Measurements from ENCODE around the gene GRK2. TPM values are rescaled to one million over a fixed set of nuclear protein-coding genes. Genes with fewer than 3 reads are reported as not detected.
A peak's percentile ranks its signal among the peaks of the same experiment; 100 is the strongest.

Gene GRK2
- total RNA-seq, 3 donors from 2014 or later, result 86.8 to 114 (median 106) TPM

DNA sequence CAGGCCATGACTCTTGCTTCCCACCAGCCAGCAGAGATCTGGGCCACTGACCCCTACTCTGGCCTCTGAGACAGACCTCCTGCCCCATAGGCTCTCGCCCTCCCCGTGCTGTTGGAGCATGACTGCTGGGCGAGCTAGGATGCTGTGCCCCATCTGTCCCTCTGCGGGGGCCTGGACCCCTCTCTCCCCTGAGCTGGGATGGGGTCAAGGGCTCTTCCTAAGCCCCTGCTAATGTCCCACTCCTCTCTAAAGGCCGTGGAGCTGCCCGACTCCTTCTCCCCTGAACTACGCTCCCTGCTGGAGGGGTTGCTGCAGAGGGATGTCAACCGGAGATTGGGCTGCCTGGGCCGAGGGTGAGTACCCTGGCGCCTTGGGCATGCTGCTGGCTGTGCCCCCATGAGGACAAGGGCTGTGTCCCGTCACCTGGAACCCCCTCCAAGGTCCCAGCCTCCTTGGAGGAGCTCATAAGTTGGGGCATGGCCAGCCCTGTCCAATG is 16.7 kb downstream of the GRK2 start:
- H3K4me1 ChIP-seq (ENCODE audit: low read depth), result peaks cover 13% of the 10 kb centered on the region
- intact Hi-C loops (cut with DNase I, micrococcal nuclease), result no loop called here
- no peak overlapping the region for H3K4me3 ChIP-seq
- DNase-seq (peak in 2 of 3 donors; percentile 24 to 47), ATAC-seq (no peak)
- H3K9me3 ChIP-seq, result no peaks in the 10 kb centered on the region
- H3K36me3 ChIP-seq (ENCODE audit: low read depth), result peaks cover 23% of the 10 kb centered on the region
- TF ChIP-seq CTCF (IDR thresholded peaks at IDR 0.05), result no peak

DNA sequence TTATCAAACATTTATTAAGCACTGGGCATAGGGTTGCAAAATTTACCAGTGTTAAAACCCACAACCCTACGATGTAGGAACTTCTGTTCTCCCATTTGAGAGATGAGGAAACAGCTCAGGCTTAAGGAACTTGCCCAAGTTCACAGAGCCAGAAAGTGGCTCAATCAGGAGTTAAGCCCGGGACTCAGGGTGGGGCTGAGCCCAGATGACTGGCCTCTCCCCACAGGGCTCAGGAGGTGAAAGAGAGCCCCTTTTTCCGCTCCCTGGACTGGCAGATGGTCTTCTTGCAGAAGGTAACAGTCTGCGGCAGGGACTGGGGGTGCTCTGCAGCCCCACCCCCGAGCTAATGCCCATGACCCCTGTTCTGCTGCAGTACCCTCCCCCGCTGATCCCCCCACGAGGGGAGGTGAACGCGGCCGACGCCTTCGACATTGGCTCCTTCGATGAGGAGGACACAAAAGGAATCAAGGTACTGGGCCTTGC is 17.2 kb downstream of the GRK2 start:
- TF ChIP-seq CTCF (IDR thresholded peaks at IDR 0.05), result no peak
- no peak overlapping the region for H3K4me3 ChIP-seq

GRCh38 chr11:67284811-67285540 is 18.7 kb downstream of the GRK2 start:
- Histone ChIP-seq H3K9me3 (no peaks in the 10 kb centered on the region), H3K4me1 (ENCODE audit: low read depth) (peaks cover 15% of the 10 kb centered on the region), H3K36me3 (ENCODE audit: low read depth) (peaks cover 20% of the 10 kb centered on the region), H3K4me3 (no peak overlapping the region)
- DNase-seq, result peak in 2 of 3 donors; percentile 31 to 65
- ATAC-seq, result no peak
- TF ChIP-seq CTCF (IDR thresholded peaks at IDR 0.05), result no peak
- intact Hi-C loops (cut with DNase I, micrococcal nuclease), result no loop called here

More for the DNA sequence above, 17.2 kb downstream of the GRK2 start:
- Histone ChIP-seq H3K9me3 (no peaks in the 10 kb centered on the region), H3K36me3 (ENCODE audit: low read depth) (peaks cover 23% of the 10 kb centered on the region), H3K4me1 (ENCODE audit: low read depth) (peaks cover 11% of the 10 kb centered on the region)
- peak in 2 of 3 donors; percentile 25 to 49 for DNase-seq
- intact Hi-C loops (cut with DNase I, micrococcal nuclease), result no loop called here
- ATAC-seq, result no peak

DNA sequence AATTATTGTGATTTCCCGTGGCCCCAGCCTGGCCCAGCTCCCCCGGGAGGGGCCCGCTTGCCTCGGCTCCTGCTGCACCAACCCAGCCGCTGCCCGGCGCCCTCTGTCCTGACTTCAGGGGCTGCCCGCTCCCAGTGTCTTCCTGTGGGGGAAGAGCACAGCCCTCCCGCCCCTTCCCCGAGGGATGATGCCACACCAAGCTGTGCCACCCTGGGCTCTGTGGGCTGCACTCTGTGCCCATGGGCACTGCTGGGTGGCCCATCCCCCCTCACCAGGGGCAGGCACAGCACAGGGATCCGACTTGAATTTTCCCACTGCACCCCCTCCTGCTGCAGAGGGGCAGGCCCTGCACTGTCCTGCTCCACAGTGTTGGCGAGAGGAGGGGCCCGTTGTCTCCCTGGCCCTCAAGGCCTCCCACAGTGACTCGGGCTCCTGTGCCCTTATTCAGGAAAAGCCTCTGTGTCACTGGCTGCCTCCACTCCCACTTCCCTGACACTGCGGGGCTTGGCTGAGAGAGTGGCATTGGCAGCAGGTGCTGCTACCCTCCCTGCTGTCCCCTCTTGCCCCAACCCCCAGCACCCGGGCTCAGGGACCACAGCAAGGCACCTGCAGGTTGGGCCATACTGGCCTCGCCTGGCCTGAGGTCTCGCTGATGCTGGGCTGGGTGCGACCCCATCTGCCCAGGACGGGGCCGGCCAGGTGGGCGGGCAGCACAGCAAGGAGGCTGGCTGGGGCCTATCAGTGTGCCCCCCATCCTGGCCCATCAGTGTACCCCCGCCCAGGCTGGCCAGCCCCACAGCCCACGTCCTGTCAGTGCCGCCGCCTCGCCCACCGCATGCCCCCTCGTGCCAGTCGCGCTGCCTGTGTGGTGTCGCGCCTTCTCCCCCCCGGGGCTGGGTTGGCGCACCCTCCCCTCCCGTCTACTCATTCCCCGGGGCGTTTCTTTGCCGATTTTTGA is 19.5 kb downstream of the GRK2 start:
- H3K4me1 ChIP-seq (ENCODE audit: low read depth), result peaks cover 22% of the 10 kb centered on the region
- no peak overlapping the region for H3K4me3 ChIP-seq
- ATAC-seq (no peak), DNase-seq (peak in 2 of 3 donors; percentile 40 to 68)
- peaks cover 20% of the 10 kb centered on the region for H3K36me3 ChIP-seq (ENCODE audit: low read depth)
- intact Hi-C loops (cut with DNase I, micrococcal nuclease), result no loop called here
- no peak for TF ChIP-seq CTCF (IDR thresholded peaks at IDR 0.05)
- no peaks in the 10 kb centered on the region for H3K9me3 ChIP-seq

DNA sequence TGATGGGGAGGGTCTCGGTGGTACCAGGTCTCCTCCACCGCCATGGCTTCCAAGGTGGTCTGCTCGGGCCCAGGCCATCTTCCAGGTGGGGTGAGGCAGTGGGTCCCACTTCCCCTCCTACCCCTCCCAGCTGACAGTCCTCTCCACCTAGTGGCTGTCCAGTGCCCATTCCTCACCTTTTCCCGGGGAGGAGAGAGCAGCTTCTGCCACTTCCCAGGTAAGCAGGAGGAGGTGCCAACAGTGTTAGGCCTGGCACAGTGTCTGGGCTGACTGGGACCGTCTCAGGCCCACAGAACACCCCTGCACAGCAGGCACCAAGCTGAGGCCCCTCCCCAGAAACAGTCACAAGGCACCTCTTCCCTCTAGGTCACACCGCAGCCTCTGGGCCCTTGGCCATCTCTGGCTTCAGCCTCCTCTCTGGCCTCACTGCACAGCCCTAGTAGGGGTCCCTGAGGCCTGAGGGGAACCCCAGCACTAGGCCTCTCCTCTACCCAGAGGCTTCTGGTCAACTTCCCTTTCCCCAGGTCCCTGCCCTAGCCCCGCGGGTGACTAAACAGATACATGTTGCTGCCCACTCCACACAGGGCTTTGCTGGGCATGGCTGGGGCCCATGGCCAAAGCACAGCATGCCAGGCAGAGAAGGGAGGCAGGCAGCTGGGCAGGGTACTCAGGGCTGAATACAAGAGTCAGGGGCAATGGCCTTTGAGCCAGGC is 20.5 kb downstream of the GRK2 start:
- TF ChIP-seq CTCF (IDR thresholded peaks at IDR 0.05), result no peak
- Histone ChIP-seq H3K4me3 (no peak overlapping the region), H3K36me3 (ENCODE audit: low read depth) (peaks cover 15% of the 10 kb centered on the region)

More for the DNA sequence above, 20.5 kb downstream of the GRK2 start:
- no peak for ATAC-seq
- Histone ChIP-seq H3K4me1 (ENCODE audit: low read depth) (peaks cover 22% of the 10 kb centered on the region), H3K9me3 (no peaks in the 10 kb centered on the region)
- peak in 2 of 3 donors; percentile 58 to 68 for DNase-seq
- intact Hi-C loops (cut with DNase I, micrococcal nuclease), result no loop called here

Data from mucosa of descending colon (tissue), 3 donors.